Ectodermal cell (in vitro differentiated cells): ENCODE data around the gene TSPY8. TPM values are rescaled to one million over a fixed set of nuclear protein-coding genes. Genes with fewer than 3 reads are reported as not detected.
"Not testable (repeated sequence)": the region's sequence is repeated elsewhere in the genome, so short reads cannot be mapped to it uniquely, and the experiment has no call there.

ENCODE experiments used
- H3K27ac ChIP-seq: 2 replicates; pipeline ENCODE4 v1.7.0; 2013; ENCODE audit warnings: mild to moderate bottlenecking, low read depth, low read length; ENCODE audit not compliant: insufficient read depth, poor library complexity, severe bottlenecking
- H3K27me3 ChIP-seq: 2 replicates; pipeline ENCODE4 v1.7.0; 2013; ENCODE audit warnings: mild to moderate bottlenecking, low read length; ENCODE audit not compliant: insufficient read depth, control insufficient read depth, poor library complexity, severe bottlenecking
- H3K36me3 ChIP-seq: one replicate; pipeline ENCODE4 v1.7.0; 2013; ENCODE audit warnings: low read length; ENCODE audit not compliant: control insufficient read depth, insufficient read depth
- H3K4me1 ChIP-seq: one replicate; pipeline ENCODE4 v1.7.0; 2013; ENCODE audit warnings: low read length; ENCODE audit not compliant: control insufficient read depth, insufficient read depth
- H3K4me3 ChIP-seq: 2 replicates; pipeline ENCODE4 v1.7.0; 2013; ENCODE audit warnings: low read depth, low read length, control low read depth; ENCODE audit not compliant: insufficient read depth
- H3K9me3 ChIP-seq: 2 replicates; pipeline ENCODE4 v1.7.0; 2013; ENCODE audit warnings: mild to moderate bottlenecking, low read length, moderate library complexity; ENCODE audit not compliant: control insufficient read depth
- WGBS, 2 experiments: methylation state at CpG; one replicate each; pipeline ENCODE4 v1.1.7; 2013; ENCODE audit warnings: missing lambda C conversion rate in 2 of 2; 5-methylcytosine and 5-hydroxymethylcytosine counted together
- polyA plus RNA-seq, 4 experiments: library from polyadenylated mRNA; stranded (reverse); fragments of 50-300 nt; gene quantifications; one replicate each; pipeline ENCODE4 v1.2.3, GENCODE V29; 2013

The TSPY8 gene, protein sequence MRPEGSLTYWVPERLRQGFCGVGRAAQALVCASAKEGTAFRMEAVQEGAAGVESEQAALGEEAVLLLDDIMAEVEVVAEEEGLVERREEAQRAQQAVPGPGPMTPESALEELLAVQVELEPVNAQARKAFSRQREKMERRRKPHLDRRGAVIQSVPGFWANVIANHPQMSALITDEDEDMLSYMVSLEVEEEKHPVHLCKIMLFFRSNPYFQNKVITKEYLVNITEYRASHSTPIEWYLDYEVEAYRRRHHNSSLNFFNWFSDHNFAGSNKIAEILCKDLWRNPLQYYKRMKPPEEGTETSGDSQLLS
- not detected for polyA plus RNA-seq (2013, experiment 1 of 4)
- polyA plus RNA-seq (2013, experiment 2 of 4): not detected
- polyA plus RNA-seq (2013, experiment 3 of 4): not detected
- polyA plus RNA-seq (2013, experiment 4 of 4): not detected

DNA sequence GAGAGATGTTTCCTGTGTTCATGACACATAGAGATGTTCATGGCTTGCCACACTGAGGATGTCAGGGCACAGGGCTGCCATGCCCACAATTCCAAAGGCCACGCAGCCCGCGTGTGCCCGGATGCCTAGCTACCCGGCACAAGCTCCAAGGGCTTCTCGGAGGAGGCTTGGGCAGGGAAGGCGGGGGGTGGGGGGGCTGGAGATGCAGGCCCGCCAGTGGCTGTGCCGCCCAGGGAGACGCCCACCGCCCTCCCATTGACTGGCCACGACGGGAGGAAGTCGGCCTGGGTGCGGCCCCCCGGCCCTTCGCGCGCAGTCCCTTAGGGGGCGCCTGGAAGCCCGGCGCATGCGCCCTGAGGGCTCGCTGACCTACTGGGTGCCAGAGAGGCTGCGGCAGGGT is at the start of gene TSPY8:
Gene TSPY8, plus strand, starts transcription at position 301 of the 400 bp plus-strand sequence. Its CDS starts 46 bp downstream, at position 347.
- H3K9me3 ChIP-seq, H3K36me3 ChIP-seq, H3K4me3 ChIP-seq, H3K4me1 ChIP-seq, H3K27ac ChIP-seq, H3K27me3 ChIP-seq: not testable (repeated sequence)
- 95% methylated on average over 9 of the region's 25 CpGs; no CpG with 5 or more reads in 1 of the 2 experiments for WGBS, 2 experiments

DNA sequence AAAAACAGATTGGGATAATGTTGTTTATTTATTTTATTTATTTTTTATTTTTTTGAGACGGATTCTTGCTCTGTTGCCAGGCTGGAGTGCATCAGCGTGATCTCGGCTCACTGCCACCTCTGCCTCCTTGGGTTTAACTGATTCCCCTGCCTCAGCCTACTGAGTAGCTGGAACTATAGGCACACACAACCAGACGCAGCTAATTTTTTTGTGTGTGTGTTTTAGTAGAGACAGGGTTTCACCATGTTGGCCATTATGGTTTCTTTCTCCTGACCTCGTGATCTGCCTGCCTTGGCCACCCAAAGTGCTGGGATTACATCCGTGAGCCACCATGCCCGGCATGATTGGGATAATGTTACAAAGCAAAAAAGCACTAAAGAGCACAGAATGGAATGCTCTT is 36.6 kb upstream of the TSPY8 start:
- Histone ChIP-seq H3K9me3 (no peaks in the 10 kb centered on the region), H3K27ac (no peak overlapping the region), H3K27me3 (no peaks in the 10 kb centered on the region), H3K4me1 (no peaks in the 10 kb centered on the region), H3K36me3 (no peaks in the 10 kb centered on the region), H3K4me3 (no peak overlapping the region)
- WGBS, 2 experiments: 58 to 70% methylated on average over 6 of the region's 7 CpGs

DNA sequence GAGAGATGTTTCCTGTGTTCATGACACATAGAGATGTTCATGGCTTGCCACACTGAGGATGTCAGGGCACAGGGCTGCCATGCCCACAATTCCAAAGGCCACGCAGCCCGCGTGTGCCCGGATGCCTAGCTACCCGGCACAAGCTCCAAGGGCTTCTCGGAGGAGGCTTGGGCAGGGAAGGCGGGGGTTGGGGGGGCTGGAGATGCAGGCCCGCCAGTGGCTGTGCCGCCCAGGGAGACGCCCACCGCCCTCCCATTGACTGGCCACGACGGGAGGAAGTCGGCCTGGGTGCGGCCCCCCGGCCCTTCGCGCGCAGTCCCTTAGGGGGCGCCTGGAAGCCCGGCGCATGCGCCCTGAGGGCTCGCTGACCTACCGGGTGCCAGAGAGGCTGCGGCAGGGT is 20.4 kb upstream of the TSPY8 start, which contains the start of gene TSPY4:
Gene TSPY4, plus strand, starts transcription at position 301 of the 400 bp plus-strand sequence. Its CDS starts 46 bp downstream, at position 347.
- H3K9me3 ChIP-seq, H3K27ac ChIP-seq, H3K27me3 ChIP-seq, H3K4me1 ChIP-seq, H3K36me3 ChIP-seq, H3K4me3 ChIP-seq: not testable (repeated sequence)
- 91 to 95% methylated on average over 7 to 8 of the region's 26 CpGs for WGBS, 2 experiments

DNA sequence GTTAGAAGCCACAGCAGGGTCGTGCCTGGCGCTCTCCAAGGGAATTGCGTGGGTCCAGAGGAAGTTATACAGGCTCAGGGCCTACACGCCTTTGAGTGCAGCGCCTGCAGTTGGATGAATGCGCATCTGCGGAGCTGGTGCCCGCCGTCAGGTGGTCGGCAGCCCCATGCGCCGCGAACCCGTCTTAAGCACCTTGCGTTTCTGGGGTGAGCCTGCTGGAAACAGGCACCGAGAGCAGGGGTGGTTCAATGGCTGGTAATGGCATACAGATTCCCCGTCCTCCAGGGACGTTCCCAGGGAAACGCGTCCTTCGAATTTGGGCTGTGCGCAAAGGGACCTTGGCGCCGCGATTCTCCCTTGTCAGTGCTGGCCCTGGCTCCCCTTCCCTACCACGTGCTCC is 38.9 kb downstream of the TSPY8 start:
- H3K9me3 ChIP-seq, H3K27me3 ChIP-seq, H3K4me3 ChIP-seq, H3K27ac ChIP-seq, H3K36me3 ChIP-seq, H3K4me1 ChIP-seq: not testable (repeated sequence)
- 93 to 95% methylated on average over 10 to 11 of the region's 26 CpGs for WGBS, 2 experiments

DNA sequence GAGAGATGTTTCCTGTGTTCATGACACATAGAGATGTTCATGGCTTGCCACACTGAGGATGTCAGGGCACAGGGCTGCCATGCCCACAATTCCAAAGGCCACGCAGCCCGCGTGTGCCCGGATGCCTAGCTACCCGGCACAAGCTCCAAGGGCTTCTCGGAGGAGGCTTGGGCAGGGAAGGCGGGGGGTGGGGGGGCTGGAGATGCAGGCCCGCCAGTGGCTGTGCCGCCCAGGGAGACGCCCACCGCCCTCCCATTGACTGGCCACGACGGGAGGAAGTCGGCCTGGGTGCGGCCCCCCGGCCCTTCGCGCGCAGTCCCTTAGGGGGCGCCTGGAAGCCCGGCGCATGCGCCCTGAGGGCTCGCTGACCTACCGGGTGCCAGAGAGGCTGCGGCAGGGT is 40.5 kb downstream of the TSPY8 start, which contains the start of gene TSPY3:
Gene TSPY3, plus strand, starts transcription at position 301 of the 400 bp plus-strand sequence. Its CDS starts 46 bp downstream, at position 347.
- not testable (repeated sequence) for H3K27ac ChIP-seq, H3K36me3 ChIP-seq, H3K4me1 ChIP-seq, H3K9me3 ChIP-seq, H3K27me3 ChIP-seq, H3K4me3 ChIP-seq
- no CpG with 5 or more reads among the region's 26 CpGs for WGBS, 2 experiments
